Femur (tissue), 1 donor: ENCODE data around the gene MGST2.
A peak's percentile ranks its signal among the peaks of the same experiment; 100 is the strongest.

ENCODE experiments used
- DNase-seq: peaks from one replicate; pipeline ENCODE4 v3.0.0-alpha.2; 2017

Gene MGST2

GRCh38 chr4:139712882-139713281, 47.3 kb downstream of the MGST2 start:
- DNase-seq, result no peak

DNA sequence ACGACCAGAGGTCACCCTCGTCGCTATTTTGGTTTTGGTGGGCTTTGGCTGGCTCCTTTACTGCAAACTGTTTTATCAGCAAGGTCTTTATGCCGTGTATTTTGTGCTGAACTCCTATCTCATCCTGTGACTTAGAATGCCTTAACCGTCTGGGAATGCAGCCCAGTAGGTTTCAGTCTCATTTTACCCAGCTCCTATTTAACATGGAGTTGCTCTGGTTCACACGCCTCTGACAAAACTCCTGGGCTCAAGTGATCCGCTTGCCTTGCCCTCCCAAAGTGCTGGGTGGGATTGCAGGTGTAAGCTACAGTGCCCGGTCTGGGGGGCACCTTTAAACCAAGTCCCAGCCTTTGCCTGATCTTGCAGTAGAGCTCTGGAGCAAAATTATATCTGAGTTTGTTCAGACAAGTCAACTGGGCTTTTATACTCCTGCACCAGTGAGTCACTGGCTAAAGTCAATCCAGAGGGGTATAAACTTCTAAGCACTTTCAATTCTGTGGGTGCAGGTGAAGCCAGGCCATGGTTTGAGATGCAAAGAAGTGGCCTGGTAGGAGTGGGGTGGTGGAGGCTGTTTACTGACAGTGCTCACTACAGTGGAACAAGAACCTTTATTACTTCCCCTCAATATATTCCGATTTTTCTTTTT, 50.2 kb downstream of the MGST2 start:
- no peak for DNase-seq

DNA sequence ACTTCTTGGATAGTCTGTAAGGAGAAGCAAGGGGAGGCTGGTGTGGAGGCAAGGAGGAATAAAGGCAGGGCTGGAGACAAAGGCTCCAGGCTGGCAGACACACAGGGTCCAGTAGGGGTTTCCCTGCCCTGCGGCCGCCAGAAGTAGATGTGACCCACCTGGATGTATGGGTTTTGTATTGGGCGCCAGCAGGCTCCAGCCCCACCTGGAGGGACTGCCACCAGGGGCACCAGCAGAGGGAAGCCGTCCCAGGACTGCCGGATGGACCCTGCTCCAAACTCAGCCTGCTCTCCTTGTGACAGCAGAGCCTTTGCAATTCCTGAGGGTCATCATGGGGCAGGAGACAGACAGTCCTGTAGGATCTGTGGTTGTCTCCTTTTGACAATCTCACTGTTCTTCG, 52.7 kb downstream of the MGST2 start:
- DNase-seq, result no peak

DNA sequence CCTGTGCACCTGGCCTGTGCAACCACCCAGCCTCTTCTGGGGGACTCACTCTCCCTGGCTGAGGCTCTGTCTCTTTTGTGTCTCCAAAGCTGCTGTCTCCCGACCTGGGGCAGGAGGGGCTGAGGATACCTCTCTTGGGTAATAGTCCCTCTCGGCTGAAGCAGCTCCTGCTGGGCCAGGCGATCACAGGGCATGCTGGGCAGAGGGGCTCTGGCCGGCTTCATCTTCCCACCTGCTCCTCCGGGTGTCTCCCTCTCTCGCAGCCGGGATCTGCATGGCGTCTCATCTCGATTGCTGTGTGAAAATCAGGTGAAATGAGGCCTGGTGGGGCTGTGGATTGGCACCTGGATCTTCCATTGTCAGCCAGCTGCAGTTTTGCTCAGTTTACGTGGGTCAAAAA, 53.2 kb downstream of the MGST2 start:
- DNase-seq, result no peak

DNA sequence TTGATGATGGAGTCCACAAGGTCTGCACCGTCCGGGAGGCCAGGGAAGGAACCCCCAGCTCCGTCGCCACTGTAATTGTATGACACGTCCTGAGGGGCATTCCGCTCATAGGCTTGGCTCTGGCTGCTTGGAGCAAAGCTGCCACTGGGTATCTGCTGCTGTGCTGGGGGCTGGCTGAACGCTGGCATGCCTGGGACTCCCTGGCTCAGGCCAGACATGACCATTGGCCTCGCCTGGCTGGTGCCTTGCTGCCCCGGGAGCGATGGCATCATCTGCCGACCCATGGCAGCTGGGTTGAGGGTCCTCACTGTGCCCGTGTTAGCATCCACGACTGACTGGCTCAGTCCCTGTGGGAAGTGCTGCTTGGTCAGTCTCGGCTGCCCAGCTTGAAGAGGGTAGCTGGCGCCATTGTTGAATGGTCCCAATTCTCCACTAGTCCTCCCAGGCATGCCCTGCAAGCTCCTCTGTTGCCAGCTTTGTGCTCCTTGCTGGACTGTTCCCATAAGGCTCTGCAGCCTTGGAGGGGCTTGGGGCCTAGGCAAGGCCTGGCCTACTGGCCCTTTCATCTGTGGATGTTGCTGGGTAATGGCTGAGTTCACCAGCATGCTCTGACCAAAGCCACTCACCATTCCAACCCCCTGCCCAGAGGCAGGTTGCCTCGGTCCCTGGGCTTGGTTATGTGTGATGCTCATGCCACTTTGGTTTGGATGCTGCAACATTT, 53.9 kb downstream of the MGST2 start:
- no peak for DNase-seq

DNA sequence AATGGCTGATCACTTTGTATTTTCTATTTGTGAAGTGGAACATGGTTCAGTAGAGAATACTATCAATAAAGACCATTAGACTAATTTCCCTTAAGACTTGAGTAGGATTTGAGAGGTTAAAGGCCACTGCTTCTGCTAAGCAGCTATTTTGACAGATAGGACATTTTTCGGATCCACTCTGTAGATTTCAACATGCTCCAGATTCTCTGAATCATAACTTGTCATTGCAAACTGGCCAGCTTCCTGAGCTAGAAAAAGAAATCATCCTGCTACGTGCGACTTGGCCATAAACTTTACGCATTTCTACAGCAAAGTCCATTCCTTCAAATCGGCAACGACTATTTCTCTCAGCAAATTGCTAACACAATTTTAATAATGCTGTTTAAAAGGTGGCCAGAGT, 55.2 kb downstream of the MGST2 start:
- DNase-seq, result no peak

- DNase-seq, result no peak
These were observed 56.2 kb downstream of the MGST2 start for GRCh38 chr4:139721789-139722188.

DNA sequence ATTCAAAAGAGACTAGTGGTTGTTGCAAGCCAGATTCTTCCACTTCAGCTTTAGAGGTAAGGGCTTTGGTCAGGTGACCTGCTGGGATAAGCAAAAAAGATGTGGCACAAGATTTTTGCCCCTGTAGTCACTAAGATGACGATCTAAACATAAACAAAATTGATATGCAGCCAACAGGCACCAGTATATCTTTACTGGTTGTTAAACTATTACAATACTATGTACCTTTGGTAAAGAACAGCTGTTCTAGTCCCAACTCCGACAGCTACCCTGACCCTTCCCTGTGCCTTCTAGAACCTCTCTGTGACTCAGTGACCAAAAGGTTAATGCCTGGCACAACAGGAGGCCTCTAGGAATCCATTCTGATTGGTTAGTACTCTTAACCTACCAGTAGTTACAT, 59.6 kb downstream of the MGST2 start:
- no peak for DNase-seq

DNA sequence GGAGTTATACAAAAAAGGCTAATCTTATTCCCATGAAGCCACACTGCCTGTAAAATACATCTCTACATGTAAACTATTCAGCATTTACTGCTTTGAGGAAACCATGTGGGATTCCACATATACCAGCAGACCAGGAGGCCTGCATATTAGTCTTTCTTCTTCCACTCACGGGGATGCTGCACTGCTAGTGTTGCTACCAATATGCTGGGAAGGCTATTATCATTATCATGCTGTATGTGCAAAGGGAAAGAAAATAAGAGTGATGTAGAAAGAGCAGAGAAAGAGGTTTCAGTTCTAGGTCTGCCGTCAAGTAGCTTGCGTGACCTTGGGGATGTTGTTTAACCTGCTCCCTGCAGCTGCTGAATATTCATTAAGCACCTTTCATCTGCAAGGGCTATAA, 61.0 kb downstream of the MGST2 start:
- DNase-seq, result no peak

DNA sequence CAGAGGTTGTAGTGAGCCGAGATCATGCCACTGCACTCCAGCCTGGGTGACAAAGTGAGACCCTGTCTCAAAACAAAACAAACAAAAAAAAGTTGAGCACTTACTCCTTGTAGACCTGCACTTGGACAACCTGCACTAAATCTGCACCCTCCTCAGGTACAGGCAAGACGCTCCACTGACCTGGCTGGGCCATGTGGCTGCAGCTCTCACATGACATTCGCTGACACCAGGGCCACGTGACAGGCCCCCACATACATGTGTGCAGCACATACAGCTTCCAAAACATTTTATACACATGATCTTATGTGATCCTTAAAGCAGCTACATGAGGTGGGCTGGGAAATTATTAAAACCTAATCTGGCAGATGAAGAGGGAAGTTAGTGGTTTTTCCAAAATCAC, 62.5 kb downstream of the MGST2 start:
- no peak for DNase-seq

- no peak for DNase-seq
These were observed 63.2 kb downstream of the MGST2 start for GRCh38 chr4:139728840-139729239.

- no peak for DNase-seq
These were observed 67.5 kb downstream of the MGST2 start for GRCh38 chr4:139732991-139733570.

DNA sequence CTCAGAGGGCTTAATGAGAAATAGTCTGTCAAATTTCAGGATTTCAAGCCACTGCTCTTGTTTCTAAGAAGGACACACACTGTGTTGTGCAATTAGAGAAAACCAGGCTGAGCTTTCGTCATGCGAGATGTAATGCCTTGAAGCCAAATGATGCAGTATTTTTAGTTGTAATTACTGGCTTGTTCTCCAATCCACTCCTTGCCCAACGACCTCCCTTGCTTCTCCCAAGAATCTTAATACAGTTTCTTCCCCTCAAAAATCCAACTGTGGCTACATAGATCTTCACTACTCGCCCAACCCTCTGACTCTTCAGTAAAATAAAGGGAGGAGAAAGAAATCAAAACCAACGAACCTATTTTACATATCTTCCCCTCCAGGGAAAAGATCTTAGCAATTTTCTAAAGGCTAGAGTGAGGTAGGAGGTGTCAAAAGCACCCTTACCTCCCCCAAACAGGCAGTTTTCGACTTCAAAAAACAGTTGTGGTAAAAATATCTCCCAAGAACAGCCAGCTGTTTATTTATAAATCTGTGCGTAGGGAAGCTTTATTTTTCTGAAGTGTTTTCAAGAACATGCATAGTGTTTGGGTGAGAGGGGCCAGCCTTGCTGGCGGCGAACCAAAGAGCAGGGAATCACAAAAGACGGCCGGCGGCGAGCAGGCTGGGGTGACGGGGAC, 68.7 kb downstream of the MGST2 start:
- DNase-seq, result peak; percentile 44

- peak; percentile 95 for DNase-seq
These were observed 69.3 kb downstream of the MGST2 start for GRCh38 chr4:139734875-139735380.

DNA sequence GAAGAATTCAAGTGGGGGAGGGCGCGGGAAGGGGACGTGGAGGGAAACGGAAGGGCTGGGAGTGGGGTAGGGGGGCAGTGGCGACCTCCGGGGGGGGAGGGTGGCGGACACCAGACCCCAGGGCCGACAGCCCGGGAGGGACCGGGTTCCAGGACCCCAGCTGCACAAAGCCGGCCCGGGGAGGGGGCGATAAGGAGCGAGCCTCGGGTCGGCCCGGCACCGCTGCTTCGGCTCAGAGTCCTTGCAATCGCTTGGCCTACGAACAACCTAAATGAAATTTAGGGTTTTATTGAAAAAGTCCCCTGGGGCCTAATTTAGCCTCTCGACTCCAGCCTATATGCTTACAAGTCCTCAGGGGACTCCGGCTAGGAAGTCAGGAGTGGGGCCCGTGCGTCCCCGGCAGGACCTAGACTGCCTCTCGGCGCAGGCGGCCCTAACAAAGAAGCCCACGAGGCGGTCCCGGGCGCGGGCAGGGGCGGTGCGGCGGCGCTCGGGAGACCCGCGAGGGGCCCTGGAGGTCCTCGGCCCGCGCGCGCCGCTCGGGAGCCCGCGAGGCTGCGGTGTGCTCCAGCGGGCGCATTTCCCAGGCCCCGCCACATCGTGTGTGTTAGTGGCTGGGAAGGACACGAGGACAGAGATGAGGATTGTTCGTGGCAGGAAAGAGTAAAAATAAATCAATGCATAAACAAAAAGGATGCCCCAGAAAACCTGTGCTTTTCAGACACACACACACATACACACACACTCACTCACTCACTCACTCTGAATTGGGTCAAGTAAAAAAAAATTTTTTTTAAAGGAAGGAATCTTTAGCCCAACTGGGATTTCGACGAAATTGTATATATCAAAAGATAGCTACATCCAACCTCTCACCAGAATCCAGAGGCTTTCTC, 70.0 kb downstream of the MGST2 start:
- DNase-seq, result peak; percentile 68

DNA sequence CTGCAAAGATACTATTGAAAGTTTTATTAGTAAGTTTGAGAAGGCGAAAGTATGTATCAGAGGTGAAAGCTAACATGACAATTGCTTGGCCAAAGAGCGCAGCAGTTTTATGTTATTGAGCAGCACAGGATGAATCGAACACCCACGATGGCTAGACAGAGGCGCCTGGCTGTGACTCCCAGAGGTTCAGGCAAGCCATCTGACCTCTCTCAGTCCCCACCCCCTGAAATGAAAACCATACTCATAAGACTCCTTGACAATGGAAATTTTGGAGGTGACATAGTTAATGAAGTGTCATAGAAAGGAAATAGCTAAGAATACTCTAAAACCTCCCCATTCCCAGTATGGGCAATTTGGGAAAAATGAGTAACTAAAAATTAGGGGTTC, 70.6 kb downstream of the MGST2 start:
- no peak for DNase-seq

- no peak for DNase-seq
These were observed 71.0 kb downstream of the MGST2 start for GRCh38 chr4:139736661-139737060.

GRCh38 chr4:139738846-139739613, 73.4 kb downstream of the MGST2 start:
- DNase-seq, result no peak

- no peak for DNase-seq
These were observed 74.5 kb downstream of the MGST2 start for GRCh38 chr4:139740121-139740520.

GRCh38 chr4:139740531-139741041, 75.0 kb downstream of the MGST2 start:
- peak; percentile 75 for DNase-seq

GRCh38 chr4:139743027-139743426, 77.4 kb downstream of the MGST2 start:
- no peak for DNase-seq

- no peak for DNase-seq
These were observed 78.6 kb downstream of the MGST2 start for GRCh38 chr4:139744232-139744631.
